G401.6 (cell line): ENCODE results near the gene PPY.
"Not testable (repeated sequence)": the region's sequence is repeated elsewhere in the genome, so short reads cannot be mapped to it uniquely, and the experiment has no call there.

Source experiments
- FAIRE-seq: peaks from 2 replicates; lab custom pipeline; 2012; peaks lifted over from hg19 to GRCh38; lab: Jason Lieb, UNC

Gene PPY

DNA sequence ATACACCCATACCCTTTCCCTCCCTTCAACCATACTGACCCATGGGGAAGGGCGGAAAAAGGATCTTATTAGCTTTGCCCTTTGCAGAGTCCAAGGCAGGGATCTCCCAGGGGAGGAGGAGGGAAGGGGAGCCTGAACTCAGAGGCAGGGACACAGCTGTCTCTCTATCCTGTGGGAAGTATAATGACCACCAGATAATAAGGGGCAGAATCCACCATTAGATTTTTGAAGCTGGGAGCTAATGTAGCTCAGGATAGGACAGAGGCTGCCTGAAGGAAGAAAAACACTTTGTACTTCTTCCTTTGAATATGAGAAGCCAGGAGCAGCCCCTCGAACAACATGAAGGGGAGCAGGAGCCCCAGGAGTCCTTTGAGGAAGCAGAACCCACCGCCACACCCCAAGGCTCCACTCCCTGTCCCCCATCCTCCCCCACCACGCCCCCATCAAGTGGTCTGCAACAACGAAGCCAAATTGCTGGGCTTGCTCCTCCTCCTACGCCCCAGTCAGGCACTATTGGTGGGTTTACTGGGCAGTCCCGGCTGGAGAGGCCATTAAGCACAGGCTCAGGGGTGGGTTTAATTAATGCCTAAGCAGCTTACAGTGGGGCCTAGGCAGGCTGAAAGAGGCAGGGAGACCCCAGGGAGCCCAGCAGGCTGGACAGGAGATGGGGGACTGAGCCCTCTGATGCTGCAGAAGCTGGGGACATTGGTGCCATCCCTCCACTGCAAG, 40.3 kb downstream of the PPY start:
- peak; percentile 51 for FAIRE-seq

DNA sequence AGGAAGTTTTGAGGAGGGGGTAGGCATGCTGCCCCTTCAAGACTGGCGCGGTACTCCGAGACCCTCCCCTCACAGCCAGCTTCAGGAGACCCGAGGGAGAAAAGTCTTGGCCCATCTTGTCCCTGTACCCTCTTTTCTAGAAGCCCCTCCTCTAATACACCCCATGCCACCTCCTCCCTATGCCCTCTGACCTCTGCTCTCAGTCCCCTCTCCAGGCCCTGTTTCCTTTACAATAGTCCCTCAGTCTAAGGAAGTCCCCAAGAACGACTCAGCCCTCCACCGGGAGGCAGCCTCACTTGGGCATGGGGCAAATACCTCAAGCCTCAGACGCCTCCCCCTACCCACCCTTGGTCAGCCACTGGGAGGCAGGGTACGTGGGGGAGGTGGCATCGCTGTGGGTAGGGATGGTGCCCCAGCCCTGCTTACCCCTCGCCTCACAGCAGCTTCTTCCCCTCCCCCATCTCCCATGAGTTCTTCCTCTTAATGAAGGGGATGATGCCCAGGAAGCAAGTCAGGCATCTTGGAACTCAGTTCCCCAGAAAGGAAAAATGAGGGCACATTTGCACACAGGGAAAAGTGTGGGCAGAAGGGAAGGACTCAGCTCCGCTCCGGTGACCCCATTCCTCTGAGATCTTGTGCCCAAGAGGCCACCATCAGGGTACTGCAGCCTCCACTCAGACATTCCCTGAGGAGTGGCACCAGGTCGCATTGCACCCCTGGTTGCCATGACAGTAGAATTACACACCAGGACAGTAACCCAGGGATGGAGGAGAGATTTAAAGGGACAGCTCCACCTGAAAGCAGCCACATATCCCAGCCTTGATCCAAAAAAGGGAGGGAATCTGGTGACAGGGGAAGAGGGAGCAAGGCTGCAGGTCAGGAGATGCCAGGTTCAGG, 41.2 kb downstream of the PPY start:
- FAIRE-seq: peak; percentile 55

DNA sequence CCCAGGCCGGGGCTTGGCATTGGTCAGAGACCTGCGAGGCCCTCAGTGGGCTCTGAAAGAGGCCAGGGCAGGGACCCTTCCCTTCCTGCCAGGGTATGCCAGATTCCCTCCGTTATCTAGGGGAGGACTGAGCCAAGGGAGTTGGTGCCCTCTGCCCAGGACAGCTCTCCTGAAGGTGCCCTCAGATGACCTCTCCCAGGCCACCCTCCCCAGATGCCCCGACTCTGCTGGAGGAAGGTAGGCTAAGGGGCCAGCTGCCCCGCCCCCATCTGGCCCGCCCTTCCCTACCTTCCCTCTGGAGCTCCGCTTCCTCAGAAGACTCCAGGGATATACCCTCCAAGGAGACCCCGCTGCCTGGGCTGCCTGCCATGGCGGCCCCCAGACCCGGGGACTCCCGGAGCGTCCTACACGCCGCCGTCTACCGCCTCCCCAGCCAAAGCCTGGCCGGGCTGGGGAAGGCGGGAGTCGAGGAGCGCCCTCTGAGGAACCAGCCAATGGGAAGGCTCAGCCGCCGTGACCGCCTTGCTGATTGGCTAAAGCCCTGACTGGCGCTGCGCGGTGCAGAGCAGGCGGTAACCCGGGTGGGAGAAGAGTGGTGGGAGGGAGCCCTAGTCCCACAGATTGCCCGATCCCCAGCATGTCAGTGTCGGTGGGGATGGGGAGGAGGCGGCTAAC, 42.0 kb downstream of the PPY start:
- FAIRE-seq: peak; percentile 93

DNA sequence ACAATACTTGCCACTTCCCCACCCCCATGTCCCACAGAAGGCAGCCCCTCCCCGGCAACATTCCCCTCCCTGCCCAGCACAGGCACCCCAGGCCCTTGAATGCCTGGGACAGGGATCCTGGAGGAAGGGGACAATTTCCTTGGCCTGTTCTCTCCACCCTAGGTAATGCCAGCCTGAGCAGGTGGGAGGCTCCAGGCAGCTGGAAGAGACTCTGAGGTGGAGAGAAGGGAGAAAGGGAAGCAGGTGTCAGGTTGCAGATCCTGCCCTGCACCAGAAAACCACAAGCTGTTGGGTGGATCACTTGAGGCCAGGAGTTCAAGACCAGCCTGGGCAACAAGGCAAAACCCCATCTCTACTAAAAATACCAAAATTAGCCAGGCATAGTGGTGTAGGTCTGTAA, 43.8 kb downstream of the PPY start:
- no peak for FAIRE-seq

DNA sequence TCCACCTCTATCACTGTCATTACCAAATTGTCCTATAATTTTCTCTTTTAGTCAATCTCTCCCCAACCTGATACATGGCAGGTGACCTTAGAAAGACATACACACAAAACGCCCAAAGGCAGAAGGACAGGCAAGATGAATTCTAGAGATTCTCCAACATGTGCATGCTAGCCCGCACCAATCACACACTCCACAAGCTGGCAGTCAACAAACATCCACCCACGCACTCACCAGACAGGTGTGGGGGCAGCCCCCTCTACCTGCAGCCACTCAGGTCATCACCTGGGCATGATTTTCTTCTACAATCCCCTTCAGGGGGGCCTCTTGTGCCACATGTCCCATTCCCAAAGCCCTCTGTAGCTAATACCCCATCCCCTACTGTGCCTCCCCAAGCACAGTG, 44.4 kb downstream of the PPY start:
- no peak for FAIRE-seq

GRCh38 chr17:43894494-43894893, 47.8 kb downstream of the PPY start:
- not testable (repeated sequence) for FAIRE-seq

- no peak for FAIRE-seq
These were observed 49.7 kb downstream of the PPY start for GRCh38 chr17:43892647-43892952.

- FAIRE-seq: no peak
These were observed 50.2 kb downstream of the PPY start for GRCh38 chr17:43891851-43892646.
